ENCODE measurements around the gene ZCWPW1. TPM values are rescaled to one million over a fixed set of nuclear protein-coding genes. Genes with fewer than 3 reads are reported as not detected.

The ZCWPW1 gene
- total and polyA plus RNA-seq, 2 of the 8 experiments (the other 6 are each of a cell fraction or from before 2014, with no cell fraction given) = 0.51 to 1.4 TPM

DNA sequence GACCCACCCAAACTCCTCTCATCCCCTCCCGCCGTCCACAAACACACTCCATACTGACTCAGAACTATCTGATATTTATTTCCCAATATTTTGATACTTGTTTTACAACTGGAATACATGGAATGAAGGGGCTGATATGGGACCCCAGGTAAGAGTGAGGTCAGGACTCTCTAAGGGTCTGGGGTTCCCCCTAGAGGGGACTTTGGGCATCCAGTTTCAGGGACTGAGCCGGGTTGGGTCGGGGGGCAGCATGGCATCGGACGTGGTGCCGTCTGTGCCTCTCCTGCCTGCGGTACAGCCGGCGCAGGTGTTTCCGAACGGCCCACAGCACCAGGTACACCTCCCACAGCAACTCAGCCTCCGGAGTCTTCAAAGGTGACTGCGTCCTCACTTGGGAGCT lies 28.1 kb upstream of the ZCWPW1 start (continued):
- TF ChIP-seq, protein P1, sequence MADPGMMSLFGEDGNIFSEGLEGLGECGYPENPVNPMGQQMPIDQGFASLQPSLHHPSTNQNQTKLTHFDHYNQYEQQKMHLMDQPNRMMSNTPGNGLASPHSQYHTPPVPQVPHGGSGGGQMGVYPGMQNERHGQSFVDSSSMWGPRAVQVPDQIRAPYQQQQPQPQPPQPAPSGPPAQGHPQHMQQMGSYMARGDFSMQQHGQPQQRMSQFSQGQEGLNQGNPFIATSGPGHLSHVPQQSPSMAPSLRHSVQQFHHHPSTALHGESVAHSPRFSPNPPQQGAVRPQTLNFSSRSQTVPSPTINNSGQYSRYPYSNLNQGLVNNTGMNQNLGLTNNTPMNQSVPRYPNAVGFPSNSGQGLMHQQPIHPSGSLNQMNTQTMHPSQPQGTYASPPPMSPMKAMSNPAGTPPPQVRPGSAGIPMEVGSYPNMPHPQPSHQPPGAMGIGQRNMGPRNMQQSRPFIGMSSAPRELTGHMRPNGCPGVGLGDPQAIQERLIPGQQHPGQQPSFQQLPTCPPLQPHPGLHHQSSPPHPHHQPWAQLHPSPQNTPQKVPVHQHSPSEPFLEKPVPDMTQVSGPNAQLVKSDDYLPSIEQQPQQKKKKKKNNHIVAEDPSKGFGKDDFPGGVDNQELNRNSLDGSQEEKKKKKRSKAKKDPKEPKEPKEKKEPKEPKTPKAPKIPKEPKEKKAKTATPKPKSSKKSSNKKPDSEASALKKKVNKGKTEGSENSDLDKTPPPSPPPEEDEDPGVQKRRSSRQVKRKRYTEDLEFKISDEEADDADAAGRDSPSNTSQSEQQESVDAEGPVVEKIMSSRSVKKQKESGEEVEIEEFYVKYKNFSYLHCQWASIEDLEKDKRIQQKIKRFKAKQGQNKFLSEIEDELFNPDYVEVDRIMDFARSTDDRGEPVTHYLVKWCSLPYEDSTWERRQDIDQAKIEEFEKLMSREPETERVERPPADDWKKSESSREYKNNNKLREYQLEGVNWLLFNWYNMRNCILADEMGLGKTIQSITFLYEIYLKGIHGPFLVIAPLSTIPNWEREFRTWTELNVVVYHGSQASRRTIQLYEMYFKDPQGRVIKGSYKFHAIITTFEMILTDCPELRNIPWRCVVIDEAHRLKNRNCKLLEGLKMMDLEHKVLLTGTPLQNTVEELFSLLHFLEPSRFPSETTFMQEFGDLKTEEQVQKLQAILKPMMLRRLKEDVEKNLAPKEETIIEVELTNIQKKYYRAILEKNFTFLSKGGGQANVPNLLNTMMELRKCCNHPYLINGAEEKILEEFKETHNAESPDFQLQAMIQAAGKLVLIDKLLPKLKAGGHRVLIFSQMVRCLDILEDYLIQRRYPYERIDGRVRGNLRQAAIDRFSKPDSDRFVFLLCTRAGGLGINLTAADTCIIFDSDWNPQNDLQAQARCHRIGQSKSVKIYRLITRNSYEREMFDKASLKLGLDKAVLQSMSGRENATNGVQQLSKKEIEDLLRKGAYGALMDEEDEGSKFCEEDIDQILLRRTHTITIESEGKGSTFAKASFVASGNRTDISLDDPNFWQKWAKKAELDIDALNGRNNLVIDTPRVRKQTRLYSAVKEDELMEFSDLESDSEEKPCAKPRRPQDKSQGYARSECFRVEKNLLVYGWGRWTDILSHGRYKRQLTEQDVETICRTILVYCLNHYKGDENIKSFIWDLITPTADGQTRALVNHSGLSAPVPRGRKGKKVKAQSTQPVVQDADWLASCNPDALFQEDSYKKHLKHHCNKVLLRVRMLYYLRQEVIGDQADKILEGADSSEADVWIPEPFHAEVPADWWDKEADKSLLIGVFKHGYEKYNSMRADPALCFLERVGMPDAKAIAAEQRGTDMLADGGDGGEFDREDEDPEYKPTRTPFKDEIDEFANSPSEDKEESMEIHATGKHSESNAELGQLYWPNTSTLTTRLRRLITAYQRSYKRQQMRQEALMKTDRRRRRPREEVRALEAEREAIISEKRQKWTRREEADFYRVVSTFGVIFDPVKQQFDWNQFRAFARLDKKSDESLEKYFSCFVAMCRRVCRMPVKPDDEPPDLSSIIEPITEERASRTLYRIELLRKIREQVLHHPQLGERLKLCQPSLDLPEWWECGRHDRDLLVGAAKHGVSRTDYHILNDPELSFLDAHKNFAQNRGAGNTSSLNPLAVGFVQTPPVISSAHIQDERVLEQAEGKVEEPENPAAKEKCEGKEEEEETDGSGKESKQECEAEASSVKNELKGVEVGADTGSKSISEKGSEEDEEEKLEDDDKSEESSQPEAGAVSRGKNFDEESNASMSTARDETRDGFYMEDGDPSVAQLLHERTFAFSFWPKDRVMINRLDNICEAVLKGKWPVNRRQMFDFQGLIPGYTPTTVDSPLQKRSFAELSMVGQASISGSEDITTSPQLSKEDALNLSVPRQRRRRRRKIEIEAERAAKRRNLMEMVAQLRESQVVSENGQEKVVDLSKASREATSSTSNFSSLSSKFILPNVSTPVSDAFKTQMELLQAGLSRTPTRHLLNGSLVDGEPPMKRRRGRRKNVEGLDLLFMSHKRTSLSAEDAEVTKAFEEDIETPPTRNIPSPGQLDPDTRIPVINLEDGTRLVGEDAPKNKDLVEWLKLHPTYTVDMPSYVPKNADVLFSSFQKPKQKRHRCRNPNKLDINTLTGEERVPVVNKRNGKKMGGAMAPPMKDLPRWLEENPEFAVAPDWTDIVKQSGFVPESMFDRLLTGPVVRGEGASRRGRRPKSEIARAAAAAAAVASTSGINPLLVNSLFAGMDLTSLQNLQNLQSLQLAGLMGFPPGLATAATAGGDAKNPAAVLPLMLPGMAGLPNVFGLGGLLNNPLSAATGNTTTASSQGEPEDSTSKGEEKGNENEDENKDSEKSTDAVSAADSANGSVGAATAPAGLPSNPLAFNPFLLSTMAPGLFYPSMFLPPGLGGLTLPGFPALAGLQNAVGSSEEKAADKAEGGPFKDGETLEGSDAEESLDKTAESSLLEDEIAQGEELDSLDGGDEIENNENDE (IDR thresholded peaks at IDR 0.05; ENCODE audit: insufficient replicate concordance, low read length) = no peak
- TF ChIP-seq CHD2 (IDR thresholded peaks at IDR 0.05; ENCODE audit: low read length) = no peak
- TF ChIP-seq, protein P2, sequence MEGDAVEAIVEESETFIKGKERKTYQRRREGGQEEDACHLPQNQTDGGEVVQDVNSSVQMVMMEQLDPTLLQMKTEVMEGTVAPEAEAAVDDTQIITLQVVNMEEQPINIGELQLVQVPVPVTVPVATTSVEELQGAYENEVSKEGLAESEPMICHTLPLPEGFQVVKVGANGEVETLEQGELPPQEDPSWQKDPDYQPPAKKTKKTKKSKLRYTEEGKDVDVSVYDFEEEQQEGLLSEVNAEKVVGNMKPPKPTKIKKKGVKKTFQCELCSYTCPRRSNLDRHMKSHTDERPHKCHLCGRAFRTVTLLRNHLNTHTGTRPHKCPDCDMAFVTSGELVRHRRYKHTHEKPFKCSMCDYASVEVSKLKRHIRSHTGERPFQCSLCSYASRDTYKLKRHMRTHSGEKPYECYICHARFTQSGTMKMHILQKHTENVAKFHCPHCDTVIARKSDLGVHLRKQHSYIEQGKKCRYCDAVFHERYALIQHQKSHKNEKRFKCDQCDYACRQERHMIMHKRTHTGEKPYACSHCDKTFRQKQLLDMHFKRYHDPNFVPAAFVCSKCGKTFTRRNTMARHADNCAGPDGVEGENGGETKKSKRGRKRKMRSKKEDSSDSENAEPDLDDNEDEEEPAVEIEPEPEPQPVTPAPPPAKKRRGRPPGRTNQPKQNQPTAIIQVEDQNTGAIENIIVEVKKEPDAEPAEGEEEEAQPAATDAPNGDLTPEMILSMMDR (IDR thresholded peaks at IDR 0.05; ENCODE audit: control extremely low read depth in 1 of 3, insufficient read depth in 1 of 3, low read depth in 1 of 3, low read length in 3 of 3) = peak; percentile 32 to 41 (median 34); a peak in 3 of 4 replicates
- TF ChIP-seq KDM1A (IDR thresholded peaks at IDR 0.05; ENCODE audit: borderline replicate concordance, low read length) = no peak
- no peak for TF ChIP-seq CHD1 (IDR thresholded peaks at IDR 0.05; ENCODE audit: low read depth, low read length)
- peak; percentile 31 to 43; a peak in 2 of 4 replicates for TF ChIP-seq RAD21 (IDR thresholded peaks at IDR 0.05 in 1 of 2, conservative IDR thresholded peaks at IDR 0.05 in 1 of 2; ENCODE audit: low read depth in 2 of 2, low read length in 2 of 2)
- TF ChIP-seq SIX5 (IDR thresholded peaks at IDR 0.05; ENCODE audit: low read depth, low read length) = no peak
